ENCODE measurements around the gene XRCC4.

GRCh38 chr5:83093692-83094091, 16.3 kb downstream of the XRCC4 start:
- TF ChIP-seq CTCF (IDR thresholded peaks at IDR 0.05), result no peak
- no peak for TF ChIP-seq POLR2A (IDR thresholded peaks at IDR 0.05)
